H9 (cell line): Measurements from ENCODE around the gene VMAC. TPM values are rescaled to one million over a fixed set of nuclear protein-coding genes. Genes with fewer than 3 reads are reported as not detected.

Experiments
- DNase-seq: peaks from one replicate; pipeline ENCODE4 v3.0.0-alpha.2; 2017
- H2AFZ ChIP-seq: one replicate; pipeline ENCODE4 v1.6.1; 2013; ENCODE audit warnings: mild to moderate bottlenecking, low read length, control low read depth, moderate library complexity
- H2AK5ac ChIP-seq: 2 replicates; pipeline ENCODE4 v1.6.1; 2013; ENCODE audit warnings: low read length, control low read depth, mixed read lengths; ENCODE audit not compliant: insufficient read length
- H2BK120ac ChIP-seq: one replicate; pipeline ENCODE4 v1.6.1; 2013; ENCODE audit warnings: low read depth, mild to moderate bottlenecking, low read length, control low read depth, inconsistent platforms; ENCODE audit not compliant: poor library complexity, severe bottlenecking
- H2BK12ac ChIP-seq: 2 replicates; pipeline ENCODE4 v1.6.1; 2013; ENCODE audit warnings: low read length, control low read depth, mixed read lengths, low read depth; ENCODE audit not compliant: insufficient read length
- H2BK15ac ChIP-seq: 2 replicates; pipeline ENCODE4 v1.6.1; 2013; ENCODE audit warnings: low read depth, low read length, control low read depth
- H2BK20ac ChIP-seq: one replicate; pipeline ENCODE4 v1.6.1; 2013; ENCODE audit warnings: low read depth, mild to moderate bottlenecking, low read length, control low read depth, inconsistent platforms; ENCODE audit not compliant: poor library complexity, severe bottlenecking
- H2BK5ac ChIP-seq: 2 replicates; pipeline ENCODE4 v1.6.1; 2013; ENCODE audit warnings: low read length, control low read depth, mixed read lengths; ENCODE audit not compliant: insufficient read length
- H3K14ac ChIP-seq: 2 replicates; pipeline ENCODE4 v1.6.1; 2013; ENCODE audit warnings: low read length, control low read depth; ENCODE audit not compliant: insufficient read depth
- H3K18ac ChIP-seq: 2 replicates; pipeline ENCODE4 v1.6.1; 2013; ENCODE audit warnings: low read depth, mild to moderate bottlenecking, mixed read lengths, low read length, control low read depth; ENCODE audit not compliant: insufficient read length
- H3K23ac ChIP-seq: 2 replicates; pipeline ENCODE4 v1.6.1; 2013; ENCODE audit warnings: low read length, control low read depth, mixed read lengths, low read depth; ENCODE audit not compliant: insufficient read length
- H3K23me2 ChIP-seq: 2 replicates; pipeline ENCODE4 v1.6.1; 2013; ENCODE audit warnings: low read depth, mild to moderate bottlenecking, mixed read lengths, low read length, control low read depth; ENCODE audit not compliant: insufficient read length, poor library complexity, severe bottlenecking
- H3K27ac ChIP-seq: 2 replicates; pipeline ENCODE4 v1.5.1; 2013; ENCODE audit warnings: low read length, control low read depth, mixed read lengths, low read depth; ENCODE audit not compliant: insufficient read length
- H3K27me3 ChIP-seq: 2 replicates; pipeline ENCODE4 v1.6.1; 2013; ENCODE audit warnings: low read length, control low read depth, inconsistent platforms; ENCODE audit not compliant: insufficient read depth
- H3K4ac ChIP-seq: 2 replicates; pipeline ENCODE4 v1.6.1; 2013; ENCODE audit warnings: low read depth, mild to moderate bottlenecking, control low read depth, inconsistent platforms, low read length, moderate library complexity
- H3K4me1 ChIP-seq: 2 replicates; pipeline ENCODE4 v1.6.1; 2013; ENCODE audit warnings: low read length, control low read depth, inconsistent platforms; ENCODE audit not compliant: insufficient read depth
- H3K4me2 ChIP-seq: 2 replicates; pipeline ENCODE4 v1.6.1; 2013; ENCODE audit warnings: low read length, control low read depth, mixed read lengths; ENCODE audit not compliant: insufficient read length, insufficient read depth
- H3K56ac ChIP-seq: 2 replicates; pipeline ENCODE4 v1.6.1; 2013; ENCODE audit warnings: low read depth, mild to moderate bottlenecking, mixed read lengths, low read length, control low read depth; ENCODE audit not compliant: insufficient read length
- H3K79me1 ChIP-seq: 2 replicates; pipeline ENCODE4 v1.6.1; 2013; ENCODE audit warnings: low read depth, mild to moderate bottlenecking, moderate library complexity, low read length, control low read depth, inconsistent platforms; ENCODE audit not compliant: insufficient read depth, poor library complexity, severe bottlenecking
- H3K79me2 ChIP-seq: 2 replicates; pipeline ENCODE4 v1.6.1; 2013; ENCODE audit warnings: low read length, control low read depth, inconsistent platforms; ENCODE audit not compliant: insufficient read depth
- H3K9ac ChIP-seq: 2 replicates; pipeline ENCODE4 v1.6.1; 2013; ENCODE audit warnings: low read length, control low read depth, mixed read lengths; ENCODE audit not compliant: insufficient read length; ENCODE audit errors: extremely low read depth
- H3K9me3 ChIP-seq: one replicate; pipeline ENCODE4 v1.6.1; 2013; ENCODE audit warnings: low read depth, low read length, inconsistent platforms; ENCODE audit not compliant: control insufficient read depth
- H3T11ph ChIP-seq: one replicate; pipeline ENCODE4 v1.6.1; 2013; ENCODE audit warnings: mild to moderate bottlenecking, low read length, control low read depth, inconsistent platforms
- H4K20me1 ChIP-seq: one replicate; pipeline ENCODE4 v1.6.1; 2013; ENCODE audit not compliant: control insufficient read depth, insufficient read length, insufficient read depth
- H4K5ac ChIP-seq: 2 replicates; pipeline ENCODE4 v1.6.1; 2013; ENCODE audit warnings: low read depth, mild to moderate bottlenecking, mixed read lengths, low read length, control low read depth; ENCODE audit not compliant: insufficient read length
- H4K8ac ChIP-seq: replicated peaks from 2 replicates; pipeline ENCODE4 v1.6.1; 2013; ENCODE audit warnings: low read length, control low read depth, mixed read lengths, low read depth; ENCODE audit not compliant: insufficient read length
- H4K91ac ChIP-seq: 2 replicates; pipeline ENCODE4 v1.6.1; 2013; ENCODE audit warnings: low read depth, mild to moderate bottlenecking, moderate library complexity, mixed read lengths, low read length, control low read depth; ENCODE audit not compliant: insufficient read length
- H3K27ac Mint-ChIP-seq, 3 experiments: 2 replicates in 2 of 3; 3 replicates in 1 of 3; pipeline ENCODE4 v1.8.0; 2020 to 2021; ENCODE audit warnings: mixed read lengths in 3 of 3, mild to moderate bottlenecking in 1 of 3, moderate library complexity in 1 of 3
- H3K27me3 Mint-ChIP-seq: 2 replicates; pipeline ENCODE4 v1.8.0; 2021; ENCODE audit warnings: low read depth, mild to moderate bottlenecking, moderate library complexity, mixed read lengths
- H3K36me3 Mint-ChIP-seq, 3 experiments: 2 replicates in 2 of 3; 3 replicates in 1 of 3; pipeline ENCODE4 v1.8.0; 2020 to 2021; ENCODE audit warnings: low read depth in 3 of 3, mixed read lengths in 3 of 3; ENCODE audit not compliant: insufficient read depth in 1 of 3
- H3K4me1 Mint-ChIP-seq, 2 experiments: 2 replicates each; pipeline ENCODE4 v1.8.0; 2020; ENCODE audit warnings: mixed read lengths in 2 of 2
- H3K4me3 Mint-ChIP-seq, 2 experiments: 2 replicates in 1 of 2; 3 replicates in 1 of 2; pipeline ENCODE4 v1.8.0; 2020 to 2021; ENCODE audit warnings: mild to moderate bottlenecking in 2 of 2, mixed read lengths in 2 of 2, moderate library complexity in 1 of 2
- H3K9me3 Mint-ChIP-seq, 2 experiments: 2 replicates in 1 of 2; 3 replicates in 1 of 2; pipeline ENCODE4 v1.8.0; 2020; ENCODE audit warnings: mild to moderate bottlenecking in 2 of 2, mixed read lengths in 2 of 2, moderate library complexity in 1 of 2
- CTCF ChIP-seq: fragments of 200-600 bp; sonication (generic); conservative IDR thresholded peaks from 3 replicates; pipeline ENCODE4 v1.8.0; 2021; ENCODE audit warnings: antibody characterized with exemption, mild to moderate bottlenecking
- WGBS: extraction: QIAGEN DNeasy Blood & Tissue Kit; methylation state at CpG from one replicate; pipeline ENCODE4 v1.1.7; 2013; ENCODE audit warnings: missing lambda C conversion rate, low lambda C conversion rate, mixed read lengths; ENCODE audit not compliant: insufficient read length; ENCODE audit errors: extremely low coverage; 5-methylcytosine and 5-hydroxymethylcytosine counted together
- total RNA-seq: library from RNA; stranded (reverse); gene quantifications from 2 replicates; pipeline ENCODE4 v1.2.1, GENCODE V29; 2021

VMAC gene
- total RNA-seq, 1 experiment from 2014 or later = 2.2 TPM

- Histone ChIP-seq H3K23ac (no peak overlapping the region), H2AFZ (no peak overlapping the region), H2BK20ac (no peak overlapping the region), H2BK12ac (no peak overlapping the region), H3K27me3 (no peaks in the 10 kb centered on the region; the same call in 1 of the 2 replicates), H4K8ac (no peak overlapping the region), H3K79me2 (no peaks in the 10 kb centered on the region), H3T11ph (no peak overlapping the region), H3K56ac (no peak overlapping the region), H3K79me1 (no peaks in the 10 kb centered on the region), H2AK5ac (no peak overlapping the region), H4K91ac (no peak overlapping the region), H3K9me3 (no peaks in the 10 kb centered on the region), H4K5ac (no peak overlapping the region), H3K27ac (no peak overlapping the region), H2BK15ac (no peak overlapping the region), H3K14ac (no peak overlapping the region), H3K4ac (no peak overlapping the region), H2BK120ac (no peak overlapping the region), H3K4me1 (no peaks in the 10 kb centered on the region), H4K20me1 (no peaks in the 10 kb centered on the region), H3K23me2 (no peaks in the 10 kb centered on the region), H3K9ac (no peak overlapping the region), H3K4me2 (no peak overlapping the region), H2BK5ac (no peak overlapping the region), H3K18ac (no peak overlapping the region)
- no peak overlapping the region for H3K27ac Mint-ChIP-seq
- H3K9me3 Mint-ChIP-seq = no peaks in the 10 kb centered on the region
- no peak for TF ChIP-seq CTCF
- no peak overlapping the region for H3K4me3 Mint-ChIP-seq
- no peaks in the 10 kb centered on the region for H3K4me1 Mint-ChIP-seq
- peaks cover 0 to 9% (median 0%) of the 10 kb centered on the region in 3 experiments; a peak in 2 of 7 replicates for H3K36me3 Mint-ChIP-seq
- WGBS = no CpG with 5 or more reads among the region's 1 CpG
- no peak for DNase-seq
- no peaks in the 10 kb centered on the region; the same call in 1 of the 2 replicates for H3K27me3 Mint-ChIP-seq
Observed at GRCh38 chr19:5910638-5910907, 5.9 kb downstream of the VMAC start.
